Fibroblast of skin of right quadriceps (primary cell): ENCODE results near the gene ADAMTSL1.

ENCODE experiments used
- DNase-seq: peaks from one replicate; pipeline ENCODE4 v3.0.0-alpha.2; 2013

The ADAMTSL1 gene

GRCh38 chr9:18888290-18888689 lies 414.3 kb downstream of the ADAMTSL1 start:
- no peak for DNase-seq

DNA sequence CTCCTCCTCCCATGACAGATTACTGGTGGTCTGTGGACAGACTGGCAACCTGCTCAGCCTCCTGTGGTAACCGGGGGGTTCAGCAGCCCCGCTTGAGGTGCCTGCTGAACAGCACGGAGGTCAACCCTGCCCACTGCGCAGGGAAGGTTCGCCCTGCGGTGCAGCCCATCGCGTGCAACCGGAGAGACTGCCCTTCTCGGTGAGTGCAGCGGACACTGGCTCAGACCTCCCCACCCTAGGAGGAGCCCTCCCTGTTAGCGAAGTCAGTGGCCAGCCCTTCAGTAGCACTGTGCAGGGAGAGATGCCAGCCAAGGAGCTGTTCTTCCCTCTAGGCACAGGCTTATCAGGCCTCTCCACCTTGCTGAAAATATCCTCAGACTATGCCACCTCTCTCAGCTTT lies 415.6 kb downstream of the ADAMTSL1 start:
- no peak for DNase-seq

- peak; percentile 72 for DNase-seq
These were observed 416.4 kb downstream of the ADAMTSL1 start for GRCh38 chr9:18890372-18890771.

GRCh38 chr9:18891946-18892670 lies 418.2 kb downstream of the ADAMTSL1 start:
- DNase-seq: no peak

DNA sequence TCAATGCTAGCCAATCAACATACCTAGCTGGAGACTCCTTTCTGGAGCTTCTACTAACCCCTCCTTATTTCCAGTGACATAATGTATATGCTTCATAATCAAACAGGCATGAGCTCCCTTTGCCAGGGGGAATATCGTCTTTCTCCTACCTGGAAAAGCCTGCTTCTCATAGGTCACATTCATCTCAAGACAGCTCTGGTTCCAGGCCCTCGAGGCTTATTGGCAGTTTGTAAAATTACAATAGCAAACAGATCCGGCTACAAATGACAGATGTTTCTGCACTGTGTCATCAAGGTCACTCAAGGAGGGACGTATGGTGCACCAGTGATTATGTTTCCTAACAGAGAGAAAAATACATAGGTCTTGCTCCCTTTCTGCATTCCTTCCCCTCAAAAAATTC lies 419.1 kb downstream of the ADAMTSL1 start:
- DNase-seq: no peak

DNA sequence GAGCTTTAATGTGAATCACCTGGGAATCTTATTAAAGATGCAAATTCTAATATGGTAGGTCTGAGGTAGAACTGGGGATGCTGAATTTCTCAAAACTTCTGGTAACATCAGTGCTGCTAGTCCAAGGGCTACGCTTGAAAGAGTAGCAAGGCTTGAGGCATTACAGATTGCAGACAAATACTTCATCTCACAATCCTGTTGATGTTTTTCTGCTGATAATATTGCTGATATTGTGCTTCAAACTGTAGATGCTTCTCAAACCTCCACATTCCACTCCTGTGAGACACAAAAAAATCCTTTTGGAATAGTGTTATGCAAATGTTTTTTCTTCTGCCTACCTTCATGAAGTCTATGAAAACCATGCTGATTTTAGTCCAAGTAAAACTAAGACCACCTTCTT lies 419.5 kb downstream of the ADAMTSL1 start:
- DNase-seq: no peak

- no peak for DNase-seq
These were observed 422.1 kb downstream of the ADAMTSL1 start for GRCh38 chr9:18896004-18896403.

GRCh38 chr9:18896531-18897179 lies 422.7 kb downstream of the ADAMTSL1 start:
- no peak for DNase-seq

- no peak for DNase-seq
These were observed 429.5 kb downstream of the ADAMTSL1 start for GRCh38 chr9:18903450-18903849.

GRCh38 chr9:18905028-18905882 lies 431.3 kb downstream of the ADAMTSL1 start:
- DNase-seq: peak; percentile 91

DNA sequence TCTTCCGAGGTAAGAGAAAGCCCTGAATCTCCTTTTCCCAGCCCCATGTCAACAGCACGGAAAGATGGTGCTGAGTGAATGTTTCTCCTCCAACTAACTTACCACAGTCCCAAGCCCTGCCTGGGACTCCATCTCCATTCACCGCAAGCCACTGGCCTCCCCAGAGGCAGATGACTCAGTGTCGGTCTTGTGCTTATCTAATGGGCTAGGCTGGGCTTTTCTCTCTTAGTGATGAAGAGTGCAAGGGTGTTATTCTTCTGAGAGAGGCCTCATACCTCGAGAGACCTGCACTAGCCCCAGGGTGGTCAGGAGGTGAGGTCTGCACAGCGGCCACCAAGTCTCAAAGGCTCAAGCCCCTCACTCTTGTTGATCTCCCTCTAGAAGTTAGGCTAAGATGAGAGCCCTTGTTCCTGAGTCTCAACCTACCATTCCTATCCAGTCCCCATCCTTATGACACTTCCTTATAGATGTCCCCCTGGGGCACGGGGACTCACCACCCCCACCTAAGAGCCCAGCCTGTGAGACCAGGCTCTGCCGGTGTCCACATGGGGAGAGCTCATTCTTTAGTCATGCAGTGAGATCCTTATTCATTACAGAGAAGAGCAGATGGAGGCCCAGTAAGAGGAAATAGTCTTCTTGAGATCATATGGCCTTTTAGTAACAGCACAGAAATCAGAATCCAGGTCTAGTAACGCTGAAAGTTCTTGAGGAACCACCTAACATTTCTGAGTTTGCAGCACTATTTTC lies 432.1 kb downstream of the ADAMTSL1 start:
- DNase-seq: peak; percentile 34

DNA sequence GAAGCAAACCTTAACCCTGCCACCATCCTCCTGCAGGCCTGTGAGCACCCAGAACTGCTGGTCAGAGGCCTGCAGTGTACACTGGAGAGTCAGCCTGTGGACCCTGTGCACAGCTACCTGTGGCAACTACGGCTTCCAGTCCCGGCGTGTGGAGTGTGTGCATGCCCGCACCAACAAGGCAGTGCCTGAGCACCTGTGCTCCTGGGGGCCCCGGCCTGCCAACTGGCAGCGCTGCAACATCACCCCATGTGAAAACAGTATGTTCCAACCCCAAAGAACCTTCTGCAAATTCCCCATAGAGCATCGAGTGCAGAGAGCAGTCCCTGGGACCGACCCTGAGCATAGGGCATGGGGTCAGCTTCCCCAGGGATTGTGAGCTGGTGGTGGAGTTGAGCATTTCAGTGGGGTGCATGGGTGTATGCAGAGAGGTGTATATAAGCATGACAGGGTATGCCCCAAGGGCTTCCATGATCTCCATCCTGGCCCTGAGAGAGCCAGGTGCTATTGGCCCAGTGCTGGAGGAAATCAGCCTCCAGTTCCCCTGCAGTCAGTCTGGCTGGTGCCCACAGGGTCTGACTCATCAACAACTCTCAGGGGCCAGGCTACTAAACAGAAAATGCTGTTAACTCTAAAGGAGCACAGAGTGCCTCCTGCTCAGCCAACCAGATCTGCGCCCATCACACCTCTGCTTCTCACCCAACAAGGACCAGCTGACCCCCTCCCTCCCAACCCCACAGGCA lies 432.9 kb downstream of the ADAMTSL1 start:
- DNase-seq: peak; percentile 58

DNA sequence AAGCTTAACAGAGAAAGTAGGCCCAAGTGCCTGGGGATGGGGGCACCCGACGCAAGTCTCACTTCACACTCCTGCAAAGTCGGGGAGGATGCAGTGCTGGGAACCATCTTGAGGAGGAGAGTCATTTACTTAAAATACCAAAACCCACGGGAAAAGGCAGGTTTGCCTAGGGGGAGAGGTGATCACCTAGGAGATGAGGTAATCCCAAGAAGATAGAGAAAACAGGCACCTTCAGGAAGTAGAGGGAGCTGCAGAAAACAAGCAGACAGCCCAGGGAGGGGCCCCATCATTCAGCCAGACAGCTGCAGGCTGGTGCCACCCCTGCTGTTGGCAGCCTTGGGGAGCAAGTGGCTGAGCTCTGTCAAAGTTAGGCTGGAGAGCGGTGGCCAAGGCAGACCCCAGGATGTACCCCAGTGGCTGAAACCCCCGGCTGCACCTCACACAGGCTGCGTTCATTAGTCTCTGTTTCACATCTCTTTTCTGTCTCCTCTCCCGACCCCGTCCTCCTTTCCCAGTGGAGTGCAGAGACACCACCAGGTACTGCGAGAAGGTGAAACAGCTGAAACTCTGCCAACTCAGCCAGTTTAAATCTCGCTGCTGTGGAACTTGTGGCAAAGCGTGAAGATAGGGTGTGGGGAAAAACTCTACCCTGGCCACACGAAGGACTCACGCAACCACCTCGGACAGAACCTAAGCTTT lies 434.1 kb downstream of the ADAMTSL1 start:
- DNase-seq: no peak

DNA sequence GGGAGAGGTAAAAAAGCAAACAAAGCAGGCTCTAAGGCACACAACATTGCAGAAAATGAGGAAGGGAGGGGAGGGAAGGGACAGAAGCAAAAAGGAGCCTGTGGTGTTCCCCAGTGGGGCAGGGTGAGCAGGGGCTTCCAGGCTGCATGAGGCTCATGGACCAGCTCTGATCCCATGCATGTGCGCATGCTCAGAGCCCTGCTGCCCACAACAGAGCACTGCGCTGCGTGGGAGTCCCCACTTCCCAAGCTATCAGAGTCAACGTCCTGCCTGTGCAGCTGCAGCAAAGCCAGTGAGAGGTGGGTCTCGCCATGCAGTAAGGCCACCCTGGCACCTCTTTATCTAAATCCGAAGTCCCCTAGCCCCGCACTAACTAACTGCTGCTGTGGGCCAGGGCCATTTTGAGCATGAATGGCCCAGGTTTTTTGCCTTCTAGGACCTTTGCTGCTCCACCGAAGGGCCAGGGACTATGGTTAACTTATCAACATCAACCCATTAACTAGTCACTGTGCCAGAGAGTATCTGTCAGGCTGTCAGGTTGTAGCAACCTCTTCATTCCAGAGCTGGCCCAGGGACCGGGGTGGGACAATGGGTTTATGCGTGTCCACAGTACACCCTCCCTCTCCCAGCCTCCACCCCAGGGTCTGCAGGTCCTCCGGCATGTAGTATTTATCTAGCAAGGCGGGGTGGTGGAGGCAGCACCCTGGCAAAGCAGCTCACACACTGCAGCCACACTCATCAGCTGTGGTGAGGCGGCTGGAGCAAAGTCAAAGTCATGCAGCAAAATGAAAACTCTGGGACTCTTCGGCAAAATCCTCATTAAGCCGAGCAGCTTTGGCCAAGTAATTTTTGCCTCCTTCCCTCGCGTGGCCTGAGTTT lies 435.4 kb downstream of the ADAMTSL1 start:
- no peak for DNase-seq

DNA sequence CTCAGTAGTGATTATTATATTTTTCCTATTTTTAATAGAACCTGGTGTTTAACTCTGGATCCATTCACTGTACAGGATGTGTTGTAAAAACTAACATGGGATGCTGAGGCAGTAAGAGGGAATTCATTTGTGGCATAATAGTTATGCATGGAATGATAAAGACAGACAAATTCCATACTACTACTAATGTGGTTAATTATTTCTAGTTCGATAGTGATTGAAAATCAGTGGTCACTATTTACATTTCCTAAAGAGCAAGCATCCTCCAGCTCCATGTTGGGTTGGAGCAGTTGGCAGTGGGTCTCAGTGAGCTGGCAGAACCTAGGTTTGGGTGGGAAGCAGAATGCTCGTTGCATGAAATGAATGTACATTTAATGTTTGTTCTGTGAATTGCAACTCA lies 436.5 kb downstream of the ADAMTSL1 start:
- no peak for DNase-seq

DNA sequence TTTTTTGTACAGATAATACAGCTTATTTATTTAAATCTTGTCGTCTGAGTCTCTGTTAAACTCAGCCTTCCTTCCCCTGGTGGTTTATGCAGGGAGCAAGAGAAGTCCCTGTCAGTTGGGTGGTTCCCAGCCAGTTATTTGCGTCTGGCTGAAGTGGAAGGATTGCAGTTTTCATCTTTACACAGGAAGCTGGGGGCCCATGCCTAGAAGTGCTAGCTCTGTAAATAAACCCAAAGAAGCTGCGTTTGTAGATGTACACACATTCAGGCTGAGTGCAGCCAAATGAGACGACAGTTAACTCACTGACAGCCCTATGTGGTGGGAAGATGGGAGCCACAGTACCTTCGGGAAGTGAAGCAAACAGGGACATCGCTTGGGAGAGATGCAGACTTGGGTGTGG lies 437.0 kb downstream of the ADAMTSL1 start:
- DNase-seq: no peak

GRCh38 chr9:18911714-18912342 lies 437.9 kb downstream of the ADAMTSL1 start:
- DNase-seq: no peak

DNA sequence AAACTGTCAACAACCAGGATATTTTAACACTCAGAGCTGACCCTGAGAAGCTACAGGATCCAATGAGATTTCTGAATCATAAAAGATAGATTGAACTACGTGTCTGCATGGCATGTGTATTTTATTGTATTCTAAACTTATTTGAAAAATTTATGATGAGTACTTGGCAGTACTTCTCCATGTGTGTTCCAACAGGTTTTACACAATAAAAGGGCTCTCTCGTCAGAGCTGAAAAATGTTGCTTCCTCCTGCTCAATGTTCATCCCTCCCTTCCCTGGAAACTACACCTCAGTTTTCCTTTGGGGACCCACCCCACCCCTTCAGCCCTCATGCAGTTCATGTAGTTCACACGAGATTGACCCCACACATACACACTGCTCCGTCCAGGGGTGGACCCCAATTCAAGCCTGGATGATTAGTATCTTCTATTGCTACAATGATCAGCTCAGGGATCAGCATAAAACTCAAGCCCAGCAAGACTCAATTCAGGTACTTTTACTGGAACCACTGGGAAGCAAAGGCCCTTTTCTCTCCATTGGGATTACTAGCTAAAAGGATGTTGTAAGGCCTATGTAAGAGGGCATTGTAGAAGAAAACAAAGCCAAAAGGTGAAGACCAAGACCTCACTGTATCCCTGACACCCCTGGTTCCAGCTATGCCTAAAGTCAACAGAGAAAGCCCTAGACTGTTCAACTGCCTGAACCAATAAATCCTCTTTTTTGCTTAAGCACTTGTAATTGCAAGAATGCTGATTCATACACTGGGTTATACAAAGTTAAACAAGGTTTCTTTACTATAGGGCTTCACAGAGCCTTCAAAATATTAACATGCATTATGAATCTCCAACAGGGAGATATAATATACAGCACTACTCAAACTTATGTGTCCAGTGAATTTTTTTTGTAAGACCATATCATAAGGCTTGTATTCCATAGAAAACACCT lies 446.5 kb downstream of the ADAMTSL1 start:
- DNase-seq: peak; percentile 64
